ENCODE results near the gene PPP1R7. TPM values are rescaled to one million over a fixed set of nuclear protein-coding genes. Genes with fewer than 3 reads are reported as not detected.

Gene PPP1R7
- polyA plus RNA-seq, 1 experiment: 99.0 TPM

GRCh38 chr2:241161646-241162281 is 11.5 kb downstream of the PPP1R7 start:
- POLR2A ChIA-PET: no interaction called here
- Histone ChIP-seq H3K27ac (ENCODE audit: low read depth, low read length) (peak overlapping the region; percentile 80), H3K9me3 (ENCODE audit: control insufficient read depth, insufficient read depth, low read length) (no peaks in the 10 kb centered on the region), H3K4me3 (ENCODE audit: low read depth, low read length) (no peak overlapping the region), H3K27me3 (ENCODE audit: control insufficient read depth, insufficient read depth, low read length) (no peaks in the 10 kb centered on the region)
- no peak for TF ChIP-seq CTCF (IDR thresholded peaks at IDR 0.05; ENCODE audit: low read depth, low read length)
- CTCF ChIA-PET: interaction anchor here (1.2 kb wide), 1 partner anchor 310 kb away, joined by 3 read pairs; no protein-coding TSS in a partner anchor
- DNase-seq (ENCODE audit: low read depth, low spot score): no peak

- Histone ChIP-seq H3K27me3 (ENCODE audit: control insufficient read depth, insufficient read depth, low read length) (no peaks in the 10 kb centered on the region), H3K9me3 (ENCODE audit: control insufficient read depth, insufficient read depth, low read length) (no peaks in the 10 kb centered on the region), H3K27ac (ENCODE audit: low read depth, low read length) (no peak overlapping the region), H3K4me3 (ENCODE audit: low read depth, low read length) (no peak overlapping the region)
- TF ChIP-seq CTCF (IDR thresholded peaks at IDR 0.05; ENCODE audit: low read depth, low read length): no peak
- CTCF ChIA-PET: no interaction called here
- POLR2A ChIA-PET: no interaction called here
- no peak for DNase-seq (ENCODE audit: low read depth, low spot score)
Measured at GRCh38 chr2:241163601-241164118, 13.4 kb downstream of the PPP1R7 start.

- POLR2A ChIA-PET: no interaction called here
Measured at GRCh38 chr2:241168366-241168765, 18.1 kb downstream of the PPP1R7 start.

GRCh38 chr2:241173557-241173956 is 23.3 kb downstream of the PPP1R7 start:
- no peak for DNase-seq (ENCODE audit: low read depth, low spot score)
- no peak overlapping the region for H3K4me3 ChIP-seq (ENCODE audit: low read depth, low read length)
- POLR2A ChIA-PET: interaction anchor here (0.6 to 0.7 kb wide), 3 partner anchors 15 to 793 kb away, joined by 3 to 7 read pairs (median 5); no protein-coding TSS in a partner anchor
- H3K9me3 ChIP-seq (ENCODE audit: control insufficient read depth, insufficient read depth, low read length): peaks cover 7% of the 10 kb centered on the region
- no peaks in the 10 kb centered on the region for H3K27me3 ChIP-seq (ENCODE audit: control insufficient read depth, insufficient read depth, low read length)
- no peak overlapping the region for H3K27ac ChIP-seq (ENCODE audit: low read depth, low read length)
- CTCF ChIA-PET: no interaction called here
- no peak for TF ChIP-seq CTCF (IDR thresholded peaks at IDR 0.05; ENCODE audit: low read depth, low read length)

More at GRCh38 chr2:241168366-241168765, 18.1 kb downstream of the PPP1R7 start:
- Histone ChIP-seq H3K9me3 (ENCODE audit: control insufficient read depth, insufficient read depth, low read length) (peaks cover 7% of the 10 kb centered on the region), H3K27ac (ENCODE audit: low read depth, low read length) (no peak overlapping the region), H3K27me3 (ENCODE audit: control insufficient read depth, insufficient read depth, low read length) (no peaks in the 10 kb centered on the region), H3K4me3 (ENCODE audit: low read depth, low read length) (no peak overlapping the region)
- DNase-seq (ENCODE audit: low read depth, low spot score): no peak
- CTCF ChIA-PET: interaction anchor here (1.1 kb wide), 1 partner anchor 317 kb away, joined by 3 read pairs; no protein-coding TSS in a partner anchor
- no peak for TF ChIP-seq CTCF (IDR thresholded peaks at IDR 0.05; ENCODE audit: low read depth, low read length)
